GM23338 (cell line): Measurements from ENCODE around the gene CEP43. TPM values are rescaled to one million over a fixed set of nuclear protein-coding genes. Genes with fewer than 3 reads are reported as not detected.

ENCODE experiments used
- ATAC-seq: fragments of 200-7000 bp; cut with Tn5 transposase; 3 replicates; pipeline ENCODE4 v1.9.1; 2020
- DNase-seq: peaks from one replicate; pipeline ENCODE4 v3.0.0-alpha.2; 2015; ENCODE audit warnings: low spot score
- H2AFZ ChIP-seq: fragments of 200-600 bp; sonication (generic); 2 replicates; pipeline ENCODE4 v1.8.0; 2016; ENCODE audit warnings: antibody characterized with exemption, mild to moderate bottlenecking, moderate library complexity
- H3F3A ChIP-seq: fragments of 200-600 bp; sonication (generic); replicated peaks from 2 replicates; pipeline ENCODE4 v1.8.0; 2017; ENCODE audit warnings: antibody characterized with exemption, mixed run types, low read depth
- H3K27ac ChIP-seq: fragments of 200-600 bp; sonication (generic); 2 replicates; pipeline ENCODE4 v1.6.1; 2016; ENCODE audit warnings: low read depth
- H3K27me3 ChIP-seq: fragments of 200-600 bp; sonication (generic); 2 replicates; pipeline ENCODE4 v1.8.0; 2016; ENCODE audit warnings: mild to moderate bottlenecking, mixed run types, moderate library complexity; ENCODE audit not compliant: insufficient read depth
- H3K36me3 ChIP-seq: fragments of 200-600 bp; sonication (generic); 2 replicates; pipeline ENCODE4 v1.8.0; 2016; ENCODE audit warnings: mild to moderate bottlenecking; ENCODE audit not compliant: insufficient read depth
- H3K4me1 ChIP-seq: fragments of 200-600 bp; sonication (generic); 2 replicates; pipeline ENCODE4 v1.8.0; 2016; ENCODE audit warnings: mild to moderate bottlenecking, moderate library complexity; ENCODE audit not compliant: insufficient read depth
- H3K4me2 ChIP-seq: fragments of 200-600 bp; sonication (generic); 2 replicates; pipeline ENCODE4 v1.7.1; 2017; ENCODE audit warnings: mixed run types
- H3K4me3 ChIP-seq: fragments of 200-600 bp; sonication (generic); 2 replicates; pipeline ENCODE4 v1.6.1; 2016; ENCODE audit warnings: mixed run types
- H3K79me2 ChIP-seq: fragments of 200-600 bp; sonication (generic); replicated peaks from 2 replicates; pipeline ENCODE4 v1.8.0; 2017; ENCODE audit warnings: mild to moderate bottlenecking; ENCODE audit not compliant: insufficient read depth
- H3K9me2 ChIP-seq: fragments of 200-600 bp; sonication (generic); 2 replicates; pipeline ENCODE4 v1.8.0; 2017; ENCODE audit not compliant: insufficient read depth
- H4K20me1 ChIP-seq: fragments of 200-600 bp; sonication (generic); replicated peaks from 2 replicates; pipeline ENCODE4 v1.8.0; 2017; ENCODE audit warnings: mild to moderate bottlenecking; ENCODE audit not compliant: insufficient read depth
- H3K27ac Mint-ChIP-seq: 2 replicates; pipeline ENCODE4 v1.8.0; 2020; ENCODE audit warnings: inconsistent platforms, mild to moderate bottlenecking, moderate library complexity, mixed read lengths
- H3K27me3 Mint-ChIP-seq: 3 replicates; pipeline ENCODE4 v1.8.0; 2022; ENCODE audit warnings: low read depth, mild to moderate bottlenecking, moderate library complexity, mixed read lengths, inconsistent platforms; ENCODE audit not compliant: insufficient read depth, poor library complexity
- H3K36me3 Mint-ChIP-seq: 3 replicates; pipeline ENCODE4 v1.8.0; 2021; ENCODE audit warnings: low read depth, mild to moderate bottlenecking, inconsistent platforms, moderate library complexity, mixed read lengths
- H3K4me1 Mint-ChIP-seq: 3 replicates; pipeline ENCODE4 v1.8.0; 2020; ENCODE audit warnings: mild to moderate bottlenecking, inconsistent platforms, mixed read lengths
- H3K4me3 Mint-ChIP-seq: 3 replicates; pipeline ENCODE4 v1.8.0; 2021; ENCODE audit warnings: moderate library complexity, mild to moderate bottlenecking, inconsistent platforms, mixed read lengths
- H3K9me3 Mint-ChIP-seq: 3 replicates; pipeline ENCODE4 v1.8.0; 2020; ENCODE audit warnings: moderate library complexity, mild to moderate bottlenecking, inconsistent platforms, mixed read lengths
- CREB1 ChIP-seq: fragments of 250-450 bp; sonication (Bioruptor Pico); IDR thresholded peaks from 2 replicates; pipeline ENCODE4 v1.5.0; 2020; ENCODE audit warnings: low read depth, mild to moderate bottlenecking, moderate library complexity
- CTCF ChIP-seq, 2 experiments: fragments of 200-600 bp in 1 of 2; sonication (generic) in 1 of 2; conservative IDR thresholded peaks; 2 replicates each; pipeline versions ENCODE4 v1.5.1 to v1.6.1; 2016 to 2017; ENCODE audit warnings: antibody characterized with exemption in 2 of 2, low read depth in 2 of 2, mild to moderate bottlenecking in 2 of 2, moderate library complexity in 1 of 2
- ETS1 ChIP-seq: IDR thresholded peaks from 2 replicates; pipeline ENCODE4 v1.6.1; 2016; ENCODE audit warnings: antibody characterized with exemption
- EZH2 ChIP-seq: fragments of 200-600 bp; sonication (generic); IDR thresholded peaks from one replicate; pipeline ENCODE4 v1.8.0; 2017; ENCODE audit warnings: antibody characterized with exemption, mild to moderate bottlenecking, low read depth; ENCODE audit not compliant: unreplicated experiment
- EZH2phosphoT487 ChIP-seq: fragments of 200-600 bp; sonication (generic); IDR thresholded peaks from one replicate; pipeline ENCODE4 v1.8.1; 2018; ENCODE audit warnings: antibody characterized with exemption; ENCODE audit not compliant: unreplicated experiment
- JUNB ChIP-seq: IDR thresholded peaks from one replicate; pipeline ENCODE4 v1.6.1; 2016; ENCODE audit warnings: antibody characterized with exemption; ENCODE audit not compliant: unreplicated experiment
- NANOG ChIP-seq: IDR thresholded peaks from 2 replicates; pipeline ENCODE4 v1.6.1; 2016; ENCODE audit warnings: antibody characterized with exemption, borderline replicate concordance
- POLR2AphosphoS5 ChIP-seq: IDR thresholded peaks from 2 replicates; pipeline ENCODE4 v1.6.1; 2016; ENCODE audit warnings: antibody characterized with exemption, low read depth
- REST ChIP-seq: IDR thresholded peaks from one replicate; pipeline ENCODE4 v1.6.1; 2018; ENCODE audit warnings: antibody characterized with exemption; ENCODE audit not compliant: unreplicated experiment
- STAT1 ChIP-seq: IDR thresholded peaks from one replicate; pipeline ENCODE4 v1.6.1; 2016; ENCODE audit warnings: antibody characterized with exemption; ENCODE audit not compliant: unreplicated experiment
- ZNF114 ChIP-seq: fragments of 250-450 bp; sonication (Bioruptor Pico); IDR thresholded peaks from 2 replicates; pipeline ENCODE4 v1.5.0; 2020; ENCODE audit warnings: mild to moderate bottlenecking, moderate library complexity
- ZNF331 ChIP-seq: fragments of 250-450 bp; sonication (Bioruptor Pico); IDR thresholded peaks from 2 replicates; pipeline ENCODE4 v1.5.0; 2020; ENCODE audit warnings: low read depth, mild to moderate bottlenecking, moderate library complexity
- ZNF462 ChIP-seq: fragments of 250-450 bp; sonication (Bioruptor Pico); IDR thresholded peaks from 2 replicates; pipeline ENCODE4 v1.5.0; 2020; ENCODE audit warnings: mild to moderate bottlenecking, moderate library complexity
- polyA plus RNA-seq: library from polyadenylated mRNA; unstranded; fragments of >200 nt; fragmentation: Nextera tagmentation; extraction: Ambion mirVana; gene quantifications from 2 replicates; pipeline ENCODE4 v1.2.1, GENCODE V29; 2016
- total RNA-seq: library from RNA; depleted of rRNA; stranded (reverse); fragments of >200 nt; shearing (Covaris generic); gene quantifications from 2 replicates; pipeline ENCODE4 v1.2.3, GENCODE V29; 2014

CEP43 gene
- total and polyA plus RNA-seq, 2 experiments from 2014 or later, result 39.9 to 44.3 TPM

GRCh38 chr6:167013067-167013466 is 13.9 kb downstream of the CEP43 start:
- H3K27ac Mint-ChIP-seq, result no peak overlapping the region
- H3K4me1 Mint-ChIP-seq, result no peaks in the 10 kb centered on the region
- Histone ChIP-seq H3K9me2 (no peaks in the 10 kb centered on the region), H3F3A (no peaks in the 10 kb centered on the region), H3K4me2 (no peak overlapping the region), H2AFZ (no peak overlapping the region), H3K4me3 (no peak overlapping the region), H3K36me3 (peaks cover 30% of the 10 kb centered on the region; the same call in 1 of the 2 replicates), H3K79me2 (peaks cover 7% of the 10 kb centered on the region; the same call in 1 of the 2 replicates), H3K27me3 (no peaks in the 10 kb centered on the region), H4K20me1 (peaks cover 7% of the 10 kb centered on the region; the same call in 1 of the 2 replicates), H3K27ac (no peak overlapping the region), H3K4me1 (no peaks in the 10 kb centered on the region)
- H3K36me3 Mint-ChIP-seq, result peaks cover 64% of the 10 kb centered on the region
- TF ChIP-seq EZH2phosphoT487, result no peak
- TF ChIP-seq CREB1 (CRISPR knock-in tag), result no peak
- TF ChIP-seq POLR2AphosphoS5, result no peak
- no peak for TF ChIP-seq ZNF331
- TF ChIP-seq CTCF (conservative IDR thresholded peaks at IDR 0.05; ENCODE audit: low read depth in 2 of 2), result no peak
- no peak for TF ChIP-seq ZNF462 (CRISPR knock-in tag)
- no peak for TF ChIP-seq STAT1
- TF ChIP-seq EZH2, result no peak
- TF ChIP-seq REST, result no peak
- TF ChIP-seq ZNF114 (CRISPR knock-in tag), result no peak
- TF ChIP-seq JUNB, result no peak
- TF ChIP-seq ETS1, result no peak
- no peak for TF ChIP-seq NANOG
- H3K4me3 Mint-ChIP-seq, result no peak overlapping the region
- peaks cover 3% of the 10 kb centered on the region for H3K27me3 Mint-ChIP-seq
- H3K9me3 Mint-ChIP-seq, result no peaks in the 10 kb centered on the region
- DNase-seq (no peak), ATAC-seq (no peak)
